ENCODE results near the gene TSC22D3. TPM values are rescaled to one million over a fixed set of nuclear protein-coding genes. Genes with fewer than 3 reads are reported as not detected.

TSC22D3 gene
- total and polyA plus RNA-seq, 12 donors: 132 to 474 (median 298) TPM

GRCh38 chrX:107736781-107737531, 38.6 kb downstream of the TSC22D3 start:
- H3K4me1 ChIP-seq (replicated peaks in 1 of 2): peaks cover 30 to 70% of the 10 kb centered on the region in 2 donors

GRCh38 chrX:107734646-107735045, 40.9 kb downstream of the TSC22D3 start:
- intact Hi-C loops (cut with DNase I): no loop called here
- no peaks in the 10 kb centered on the region for H3K36me3 ChIP-seq (replicated peaks in 1 of 2)
- 30 to 61% (median 43%) methylated on average over 3 of the region's 3 CpGs for WGBS, 4 donors
- H3K4me3 ChIP-seq: no peak overlapping the region
- no peaks in the 10 kb centered on the region for H3K9me3 ChIP-seq (replicated peaks in 1 of 3)
- no peaks in the 10 kb centered on the region for H3K27me3 ChIP-seq
- peak overlapping the region in 3 of 5 donors; percentile 48 to 95 (median 92) for H3K27ac ChIP-seq
- DNase-seq: no peak
- H3K4me1 ChIP-seq (replicated peaks in 1 of 2): peaks cover 26 to 71% of the 10 kb centered on the region in 2 donors
- TF ChIP-seq POLR2A (IDR thresholded peaks at IDR 0.05): no peak
- TF ChIP-seq CTCF (IDR thresholded peaks at IDR 0.05): no peak

More at GRCh38 chrX:107736781-107737531, 38.6 kb downstream of the TSC22D3 start:
- H3K4me3 ChIP-seq: no peak overlapping the region
- DNase-seq: peak; percentile 43 to 76 (median 56)
- WGBS, 4 donors: 28 to 46% (median 37%) methylated on average over 3 to 8 of the region's 8 CpGs
- intact Hi-C loops (cut with DNase I): no loop called here
- H3K27ac ChIP-seq: peak overlapping the region in 4 of 5 donors; percentile 56 to 95 (median 76)
- no peaks in the 10 kb centered on the region for H3K36me3 ChIP-seq (replicated peaks in 1 of 2)
- no peaks in the 10 kb centered on the region for H3K9me3 ChIP-seq (replicated peaks in 1 of 3)
- no peaks in the 10 kb centered on the region for H3K27me3 ChIP-seq
- TF ChIP-seq POLR2A (IDR thresholded peaks at IDR 0.05) (no peak), CTCF (IDR thresholded peaks at IDR 0.05) (no peak)

- WGBS, 4 donors: 76 to 100% (median 83%) methylated on average over 1 to 4 of the region's 4 CpGs
- DNase-seq: no peak
- Histone ChIP-seq H3K9me3 (replicated peaks in 1 of 3) (no peaks in the 10 kb centered on the region), H3K27ac (peak overlapping the region in 2 of 5 donors; percentile 41 to 92), H3K27me3 (no peaks in the 10 kb centered on the region), H3K4me3 (no peak overlapping the region), H3K4me1 (replicated peaks in 1 of 2) (peaks cover 28 to 71% of the 10 kb centered on the region in 2 donors), H3K36me3 (replicated peaks in 1 of 2) (no peaks in the 10 kb centered on the region)
- TF ChIP-seq CTCF (IDR thresholded peaks at IDR 0.05): no peak
- TF ChIP-seq POLR2A (IDR thresholded peaks at IDR 0.05): no peak
- intact Hi-C loops (cut with DNase I): no loop called here
Observed at GRCh38 chrX:107733686-107734085, 41.9 kb downstream of the TSC22D3 start.

- intact Hi-C loops (cut with DNase I): no loop called here
- no peak overlapping the region for H3K4me3 ChIP-seq
- 0 to 18% (median 13%) methylated on average over 6 to 7 of the region's 7 CpGs for WGBS, 4 donors
- no peaks in the 10 kb centered on the region for H3K36me3 ChIP-seq (replicated peaks in 1 of 2)
- H3K27me3 ChIP-seq: no peaks in the 10 kb centered on the region
- DNase-seq: peak; percentile 89 to 97 (median 95)
- H3K9me3 ChIP-seq (replicated peaks in 1 of 3): no peaks in the 10 kb centered on the region
- peaks cover 30 to 62% of the 10 kb centered on the region in 2 donors for H3K4me1 ChIP-seq (replicated peaks in 1 of 2)
- peak overlapping the region; percentile 60 to 83 (median 72) for H3K27ac ChIP-seq
- no peak for TF ChIP-seq POLR2A (IDR thresholded peaks at IDR 0.05)
- no peak for TF ChIP-seq CTCF (IDR thresholded peaks at IDR 0.05)
Observed at GRCh38 chrX:107731831-107732502, 43.6 kb downstream of the TSC22D3 start.
